Measurements from ENCODE around the gene PRPH2. TPM values are rescaled to one million over a fixed set of nuclear protein-coding genes. Genes with fewer than 3 reads are reported as not detected.

The PRPH2 gene
- total and polyA plus RNA-seq, 2 of the 13 experiments (the other 11 are each of a cell fraction or from before 2014, with no cell fraction given), result 0.03 to 0.04 TPM

GRCh38 chr6:42709871-42710270 lies 12.5 kb downstream of the PRPH2 start:
- Histone ChIP-seq H3K27ac (ENCODE audit: extremely low read length, insufficient read depth, low read length) (no peak overlapping the region), H3K4me1 (ENCODE audit: insufficient read depth, low read length) (0 out of 2 replicates have a peak, but pooled peaks cover 4% of the 10 kb centered on the region), H3K79me2 (ENCODE audit: insufficient read depth, low read length) (no peaks in the 10 kb centered on the region), H3K36me3 (replicated peaks in 1 of 2; ENCODE audit: control insufficient read depth in 1 of 2, insufficient read depth in 2 of 2, low read length in 2 of 2) (no peaks in the 10 kb centered on the region), H3K4me2 (ENCODE audit: low read depth, low read length) (no peak overlapping the region), H3K27me3 (ENCODE audit: control insufficient read depth in 1 of 2, insufficient read depth in 2 of 2, low read length in 2 of 2) (peaks cover 0 to 16% of the 10 kb centered on the region in 2 experiments; a peak in 2 of 5 replicates), H3K4me3 (replicated peaks in 1 of 3; ENCODE audit: insufficient read depth in 1 of 3, low read depth in 2 of 3, low read length in 3 of 3) (no peak overlapping the region), H4K20me1 (ENCODE audit: insufficient read depth, low read length) (no peaks in the 10 kb centered on the region), H3K9ac (ENCODE audit: insufficient read depth, low read depth, low read length) (no peak overlapping the region), H3K9me3 (ENCODE audit: low read length) (peaks cover 9% of the 10 kb centered on the region), H2AFZ (ENCODE audit: low read length) (no peak overlapping the region)
- ATAC-seq (no peak; the same call in 2 of the 3 replicates), DNase-seq (ENCODE audit: low spot score) (no peak), FAIRE-seq (no peak)
- ChIA-PET POLR2A (no interaction called here), CTCF (ENCODE audit: low intra/inter-chr PET ratio, low total read pairs) (no interaction called here)
- WGBS (ENCODE audit: low lambda C conversion rate), result 28% methylated on average over 6 of the region's 6 CpGs
- intact Hi-C loops (cut with micrococcal nuclease; ENCODE audit: unreplicated experiment), result no loop called here
- in situ Hi-C loops (cut with HindIII; ENCODE audit: extremely low pct_ligation_motif_present, low pct_unique_long_range_greater_than_20kb), result no loop called here
- no TSS peak for BruUV-seq (replicated peaks)
- TF ChIP-seq ZNF609 (CRISPR knock-in tag; IDR thresholded peaks at IDR 0.05; ENCODE audit: borderline replicate concordance), result no peak
- no peak for TF ChIP-seq IKZF1 (IDR thresholded peaks at IDR 0.05)
- no peak for TF ChIP-seq KAT2B (IDR thresholded peaks at IDR 0.05; ENCODE audit: borderline replicate concordance, low read depth, low read length)
- no peak for TF ChIP-seq THAP11 (CRISPR knock-in tag; IDR thresholded peaks at IDR 0.05)
- TF ChIP-seq, protein P1, sequence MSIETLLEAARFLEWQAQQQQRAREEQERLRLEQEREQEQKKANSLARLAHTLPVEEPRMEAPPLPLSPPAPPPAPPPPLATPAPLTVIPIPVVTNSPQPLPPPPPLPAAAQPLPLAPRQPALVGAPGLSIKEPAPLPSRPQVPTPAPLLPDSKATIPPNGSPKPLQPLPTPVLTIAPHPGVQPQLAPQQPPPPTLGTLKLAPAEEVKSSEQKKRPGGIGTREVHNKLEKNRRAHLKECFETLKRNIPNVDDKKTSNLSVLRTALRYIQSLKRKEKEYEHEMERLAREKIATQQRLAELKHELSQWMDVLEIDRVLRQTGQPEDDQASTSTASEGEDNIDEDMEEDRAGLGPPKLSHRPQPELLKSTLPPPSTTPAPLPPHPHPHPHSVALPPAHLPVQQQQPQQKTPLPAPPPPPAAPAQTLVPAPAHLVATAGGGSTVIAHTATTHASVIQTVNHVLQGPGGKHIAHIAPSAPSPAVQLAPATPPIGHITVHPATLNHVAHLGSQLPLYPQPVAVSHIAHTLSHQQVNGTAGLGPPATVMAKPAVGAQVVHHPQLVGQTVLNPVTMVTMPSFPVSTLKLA (IDR thresholded peaks at IDR 0.05), result no peak
- no peak for TF ChIP-seq SOX13 (IDR thresholded peaks at IDR 0.05)
- TF ChIP-seq SOX13 (CRISPR knock-in tag; conservative IDR thresholded peaks at IDR 0.05 in 1 of 2, IDR thresholded peaks at IDR 0.05 in 1 of 2), result no peak
- TF ChIP-seq JUND (CRISPR knock-in tag; IDR thresholded peaks at IDR 0.05), result no peak
- no peak for TF ChIP-seq HOXA9 (CRISPR knock-in tag; IDR thresholded peaks at IDR 0.05; ENCODE audit: borderline replicate concordance)
- no peak for TF ChIP-seq ZNF572 (CRISPR knock-in tag; IDR thresholded peaks at IDR 0.05)
- TF ChIP-seq ATF1 (CRISPR knock-in tag; IDR thresholded peaks at IDR 0.05), result no peak
- TF ChIP-seq ZNF670 (CRISPR knock-in tag; IDR thresholded peaks at IDR 0.05; ENCODE audit: borderline replicate concordance), result no peak
- no peak for TF ChIP-seq ZNF430 (CRISPR knock-in tag; IDR thresholded peaks at IDR 0.05)
- TF ChIP-seq, protein P2, sequence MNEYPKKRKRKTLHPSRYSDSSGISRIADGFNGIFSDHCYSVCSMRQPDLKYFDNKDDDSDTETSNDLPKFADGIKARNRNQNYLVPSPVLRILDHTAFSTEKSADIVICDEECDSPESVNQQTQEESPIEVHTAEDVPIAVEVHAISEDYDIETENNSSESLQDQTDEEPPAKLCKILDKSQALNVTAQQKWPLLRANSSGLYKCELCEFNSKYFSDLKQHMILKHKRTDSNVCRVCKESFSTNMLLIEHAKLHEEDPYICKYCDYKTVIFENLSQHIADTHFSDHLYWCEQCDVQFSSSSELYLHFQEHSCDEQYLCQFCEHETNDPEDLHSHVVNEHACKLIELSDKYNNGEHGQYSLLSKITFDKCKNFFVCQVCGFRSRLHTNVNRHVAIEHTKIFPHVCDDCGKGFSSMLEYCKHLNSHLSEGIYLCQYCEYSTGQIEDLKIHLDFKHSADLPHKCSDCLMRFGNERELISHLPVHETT (CRISPR knock-in tag; conservative IDR thresholded peaks at IDR 0.05), result no peak
- no peak for TF ChIP-seq PLRG1 (conservative IDR thresholded peaks at IDR 0.05)
- TF ChIP-seq, protein P3, sequence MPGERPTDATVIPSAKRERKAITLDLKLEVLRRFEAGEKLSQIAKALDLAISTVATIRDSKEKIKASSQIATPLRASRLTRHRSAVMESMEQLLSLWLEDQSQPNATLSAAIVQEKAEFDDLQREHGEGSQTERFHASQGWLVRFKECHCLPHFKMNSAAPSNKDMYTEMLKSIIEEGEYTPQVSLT (CRISPR knock-in tag; IDR thresholded peaks at IDR 0.05; ENCODE audit: borderline replicate concordance, low read depth), result no peak
- TF ChIP-seq ZNF382 (CRISPR knock-in tag; IDR thresholded peaks at IDR 0.05; ENCODE audit: borderline replicate concordance), result no peak
- no peak for TF ChIP-seq PAF1 (CRISPR knock-in tag; IDR thresholded peaks at IDR 0.05)
- TF ChIP-seq SMAD3 (CRISPR knock-in tag; IDR thresholded peaks at IDR 0.05), result no peak
